Measurements from ENCODE around the gene ARID1A. TPM values are rescaled to one million over a fixed set of nuclear protein-coding genes. Genes with fewer than 3 reads are reported as not detected.

Gene ARID1A
- total and polyA plus RNA-seq, 7 donors = 7.2 to 47.1 (median 22.7) TPM

DNA sequence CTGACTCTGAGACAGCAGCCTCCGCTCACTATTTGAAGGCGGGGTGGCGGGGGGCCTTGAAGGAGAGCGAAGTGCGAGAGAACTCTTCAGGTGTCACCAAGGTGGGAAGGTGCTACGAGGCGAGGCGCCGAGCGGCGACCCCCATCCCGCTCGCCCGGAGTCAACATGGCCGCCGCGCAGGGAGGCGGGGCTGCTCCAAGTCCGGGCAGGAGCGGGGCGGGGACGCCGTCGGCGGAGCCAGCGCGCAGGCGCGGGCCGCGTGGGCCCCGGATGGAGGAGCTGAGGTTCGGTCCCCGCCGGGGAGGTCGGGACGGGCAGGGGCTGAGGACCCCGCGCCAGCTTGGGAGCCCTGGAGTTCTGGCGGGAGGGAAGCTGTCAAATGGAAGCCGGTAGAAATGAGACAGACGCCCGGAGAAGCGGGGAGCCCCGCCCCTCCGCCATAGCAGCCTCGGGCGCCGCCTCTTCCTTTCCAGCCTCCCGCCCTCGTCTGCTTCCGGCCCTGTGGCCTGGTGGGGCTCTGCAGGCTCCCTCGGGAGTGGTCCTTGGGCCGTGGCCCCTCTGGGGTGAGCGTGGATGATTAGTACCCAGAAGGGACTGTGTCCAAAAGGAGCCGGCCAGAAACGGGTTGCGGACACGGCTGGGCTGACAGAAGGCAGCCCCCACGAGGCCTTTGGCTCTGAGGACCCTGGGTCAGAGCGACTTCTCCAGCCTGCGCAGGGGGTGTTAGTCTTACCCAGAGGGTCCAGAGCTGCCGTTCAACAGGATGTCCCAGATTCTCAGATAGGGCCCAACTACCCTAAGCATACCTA lies 92.1 kb downstream of the ARID1A start, which contains the start of gene PIGV:
Gene PIGV (plus strand): TSS at position 245 of the 809 bp plus-strand sequence. CDS start 2,866 bp downstream, outside the sequence.
- no peaks in the 10 kb centered on the region for H3K9me3 ChIP-seq
- H3K4me1 ChIP-seq = peaks cover 0 to 60% (median 48%) of the 10 kb centered on the region in 4 donors
- H3K4me3 ChIP-seq = peak within 1 kb of the TSS; percentile 51 to 76 (median 69)
- no peaks in the 10 kb centered on the region for H3K27me3 ChIP-seq
- H3K36me3 ChIP-seq = peaks cover 0 to 3% (median 0%) of the 10 kb centered on the region in 4 donors
- peak within 1 kb of the TSS; percentile 94 to 99 (median 96) for H3K27ac ChIP-seq
- intact Hi-C loops (cut with DNase I) = loop anchor here (1.0 to 5.0 kb wide), 3 partner anchors 92 to 286 kb away; partner anchors contain the start of gene ARID1A
- TF ChIP-seq POLR2A (IDR thresholded peaks at IDR 0.05) = peak; percentile 90
- TF ChIP-seq, protein P1, sequence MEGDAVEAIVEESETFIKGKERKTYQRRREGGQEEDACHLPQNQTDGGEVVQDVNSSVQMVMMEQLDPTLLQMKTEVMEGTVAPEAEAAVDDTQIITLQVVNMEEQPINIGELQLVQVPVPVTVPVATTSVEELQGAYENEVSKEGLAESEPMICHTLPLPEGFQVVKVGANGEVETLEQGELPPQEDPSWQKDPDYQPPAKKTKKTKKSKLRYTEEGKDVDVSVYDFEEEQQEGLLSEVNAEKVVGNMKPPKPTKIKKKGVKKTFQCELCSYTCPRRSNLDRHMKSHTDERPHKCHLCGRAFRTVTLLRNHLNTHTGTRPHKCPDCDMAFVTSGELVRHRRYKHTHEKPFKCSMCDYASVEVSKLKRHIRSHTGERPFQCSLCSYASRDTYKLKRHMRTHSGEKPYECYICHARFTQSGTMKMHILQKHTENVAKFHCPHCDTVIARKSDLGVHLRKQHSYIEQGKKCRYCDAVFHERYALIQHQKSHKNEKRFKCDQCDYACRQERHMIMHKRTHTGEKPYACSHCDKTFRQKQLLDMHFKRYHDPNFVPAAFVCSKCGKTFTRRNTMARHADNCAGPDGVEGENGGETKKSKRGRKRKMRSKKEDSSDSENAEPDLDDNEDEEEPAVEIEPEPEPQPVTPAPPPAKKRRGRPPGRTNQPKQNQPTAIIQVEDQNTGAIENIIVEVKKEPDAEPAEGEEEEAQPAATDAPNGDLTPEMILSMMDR (IDR thresholded peaks at IDR 0.05) = peak in 2 of 4 experiments; percentile 42 to 47
- no peak for TF ChIP-seq EP300 (IDR thresholded peaks at IDR 0.05)
- peak; percentile 76 to 97 (median 94) for TF ChIP-seq POLR2AphosphoS5 (IDR thresholded peaks at IDR 0.05)
- WGBS, 2 donors = 0% methylated on average over 63 of the region's 63 CpGs
- peak; percentile 93 for DNase-seq

GRCh38 chr1:26788515-26788785 lies 92.6 kb downstream of the ARID1A start:
- no peak for TF ChIP-seq POLR2AphosphoS5 (IDR thresholded peaks at IDR 0.05)
- TF ChIP-seq, protein P1 (IDR thresholded peaks at IDR 0.05) = no peak
- TF ChIP-seq POLR2A (IDR thresholded peaks at IDR 0.05) = no peak
- TF ChIP-seq EP300 (IDR thresholded peaks at IDR 0.05) = no peak
- H3K27me3 ChIP-seq = no peaks in the 10 kb centered on the region
- H3K4me1 ChIP-seq = peaks cover 0 to 55% (median 42%) of the 10 kb centered on the region in 4 donors
- no peaks in the 10 kb centered on the region for H3K9me3 ChIP-seq
- peak overlapping the region; percentile 94 to 99 (median 96) for H3K27ac ChIP-seq
- intact Hi-C loops (cut with DNase I) = loop anchor here (5.0 kb wide), 1 partner anchor 286 kb away; no protein-coding TSS in a partner anchor
- DNase-seq = no peak
- peak overlapping the region; percentile 51 to 76 (median 69) for H3K4me3 ChIP-seq
- peaks cover 0 to 8% (median 0%) of the 10 kb centered on the region in 4 donors for H3K36me3 ChIP-seq
- 1 to 4% methylated on average over 10 of the region's 10 CpGs for WGBS, 2 donors

DNA sequence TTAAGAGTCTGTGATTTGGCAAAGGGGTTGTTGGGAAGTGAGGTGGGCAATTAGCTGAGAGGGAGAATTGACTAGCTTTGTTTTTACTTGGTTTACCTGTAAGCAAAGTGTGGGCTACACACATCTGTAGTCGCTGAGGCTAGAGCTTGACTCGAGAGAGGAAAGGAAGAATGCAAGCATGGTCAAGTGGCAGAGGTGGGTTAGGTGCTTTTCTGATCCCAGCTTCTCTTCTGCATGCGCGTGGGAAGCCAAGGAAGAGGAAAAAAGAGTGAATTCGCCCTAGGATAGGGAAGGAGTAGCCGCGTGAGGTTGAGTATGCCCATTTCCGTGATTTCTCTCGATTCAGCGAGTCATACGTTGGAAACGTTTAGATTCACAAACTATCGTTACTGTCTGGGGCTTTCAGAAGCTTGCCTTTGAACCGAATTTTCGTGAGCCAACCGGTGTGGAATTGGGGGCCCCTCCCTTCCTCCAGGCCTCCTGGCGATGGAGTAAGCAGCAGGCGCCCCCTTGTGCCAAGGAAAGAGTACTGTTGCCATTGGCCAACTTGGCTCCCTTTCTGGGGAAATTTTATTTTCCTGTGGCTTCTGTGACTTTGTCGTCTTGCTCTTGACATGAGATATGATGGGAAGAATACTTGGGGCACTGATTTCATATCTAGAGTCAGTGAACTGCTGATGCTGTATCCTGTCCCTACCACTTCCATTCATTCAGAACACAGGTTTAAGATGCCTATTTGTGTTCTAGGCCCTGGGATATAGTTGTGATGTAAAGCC lies 93.2 kb downstream of the ARID1A start:
- Histone ChIP-seq H3K36me3 (peaks cover 1 to 14% (median 4%) of the 10 kb centered on the region in 4 donors), H3K4me1 (peaks cover 0 to 49% (median 36%) of the 10 kb centered on the region in 4 donors), H3K9me3 (no peaks in the 10 kb centered on the region), H3K27me3 (no peaks in the 10 kb centered on the region), H3K27ac (peak overlapping the region; percentile 94 to 99 (median 96)), H3K4me3 (peak overlapping the region; percentile 51 to 76 (median 69))
- 0 to 1% methylated on average over 19 of the region's 19 CpGs for WGBS, 2 donors
- intact Hi-C loops (cut with DNase I) = loop anchor here (1.0 to 5.0 kb wide), 3 partner anchors 112 to 287 kb away; no protein-coding TSS in a partner anchor
- TF ChIP-seq, protein P1 (IDR thresholded peaks at IDR 0.05) = peak; percentile 90 to 97 (median 96)
- no peak for TF ChIP-seq POLR2A (IDR thresholded peaks at IDR 0.05)
- peak; percentile 46 to 72 (median 64) for TF ChIP-seq POLR2AphosphoS5 (IDR thresholded peaks at IDR 0.05)
- no peak for TF ChIP-seq EP300 (IDR thresholded peaks at IDR 0.05)
- peak; percentile 96 for DNase-seq

DNA sequence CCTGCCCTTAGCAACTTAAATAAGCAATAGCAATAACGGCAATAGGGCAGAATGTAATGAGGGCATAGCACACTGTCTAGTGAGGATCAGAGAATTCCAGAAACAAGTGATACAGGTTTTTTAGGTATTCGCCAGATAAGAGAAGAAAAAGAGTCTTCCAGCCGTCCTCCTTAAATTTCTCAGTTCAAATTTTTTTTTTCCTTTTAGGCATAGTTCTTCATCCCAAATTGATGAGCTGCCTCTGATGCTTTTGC lies 93.7 kb downstream of the ARID1A start:
- no peak for DNase-seq
- WGBS, 2 donors = 67 to 71% methylated on average over 3 of the region's 3 CpGs
- H3K4me1 ChIP-seq = peaks cover 0 to 44% (median 31%) of the 10 kb centered on the region in 4 donors
- H3K9me3 ChIP-seq = no peaks in the 10 kb centered on the region
- H3K36me3 ChIP-seq = peaks cover 6 to 19% (median 8%) of the 10 kb centered on the region in 4 donors
- TF ChIP-seq, protein P1 (IDR thresholded peaks at IDR 0.05) = no peak
- TF ChIP-seq POLR2AphosphoS5 (IDR thresholded peaks at IDR 0.05) = no peak
- TF ChIP-seq EP300 (IDR thresholded peaks at IDR 0.05) = no peak
- TF ChIP-seq POLR2A (IDR thresholded peaks at IDR 0.05) = no peak
- intact Hi-C loops (cut with DNase I) = loop anchor here (1.0 to 5.0 kb wide), 3 partner anchors 112 to 287 kb away; no protein-coding TSS in a partner anchor
- H3K4me3 ChIP-seq = no peak overlapping the region
- no peaks in the 10 kb centered on the region for H3K27me3 ChIP-seq
- H3K27ac ChIP-seq = peak overlapping the region in 3 of 4 donors; percentile 94 to 99 (median 95)

All from sigmoid colon (tissue), 7 donors.